Middle frontal gyrus (tissue), 1 donor: ENCODE measurements around the gene MCRIP1.

Experiments
- DNase-seq: peaks from one replicate; pipeline ENCODE4 v3.0.0-alpha.2; 2015; ENCODE audit warnings: low spot score; ENCODE audit errors: extremely low spot score

MCRIP1 gene

GRCh38 chr17:81860756-81861568 lies 27.9 kb upstream of the MCRIP1 start:
- peak; percentile 100 for DNase-seq

GRCh38 chr17:81859906-81860755 lies 27.0 kb upstream of the MCRIP1 start, which contains the start of gene P4HB:
Gene P4HB, minus strand, starts transcription at chr17:81860535. Its CDS starts 64 bp downstream, at chr17:81860471.
- DNase-seq = no peak

- DNase-seq = no peak
These were observed 26.1 kb upstream of the MCRIP1 start for GRCh38 chr17:81858967-81859905.

GRCh38 chr17:81858170-81858966 lies 25.3 kb upstream of the MCRIP1 start:
- no peak for DNase-seq

- no peak for DNase-seq
These were observed 22.1 kb upstream of the MCRIP1 start for GRCh38 chr17:81854974-81855774.

- DNase-seq = no peak
These were observed 19.1 kb upstream of the MCRIP1 start for GRCh38 chr17:81852237-81852636.

- no peak for DNase-seq
These were observed 18.3 kb upstream of the MCRIP1 start for GRCh38 chr17:81851423-81851822.

GRCh38 chr17:81849457-81849856 lies 16.4 kb upstream of the MCRIP1 start:
- DNase-seq = no peak

- no peak for DNase-seq
These were observed 13.9 kb upstream of the MCRIP1 start for GRCh38 chr17:81846743-81847689.

GRCh38 chr17:81845881-81846742 lies 13.0 kb upstream of the MCRIP1 start:
- DNase-seq = no peak

- no peak for DNase-seq
These were observed 12.3 kb upstream of the MCRIP1 start for GRCh38 chr17:81845361-81845760.

GRCh38 chr17:81844887-81845286 lies 11.8 kb upstream of the MCRIP1 start:
- no peak for DNase-seq

- no peak for DNase-seq
These were observed 11.3 kb upstream of the MCRIP1 start for GRCh38 chr17:81844327-81844851.

GRCh38 chr17:81843713-81844326 lies 10.7 kb upstream of the MCRIP1 start:
- DNase-seq = no peak

GRCh38 chr17:81842725-81843504 lies 9.8 kb upstream of the MCRIP1 start:
- no peak for DNase-seq

- no peak for DNase-seq
These were observed 9.3 kb upstream of the MCRIP1 start for GRCh38 chr17:81842378-81842724.
